GM23338 (cell line): ENCODE measurements around the gene OLFML2A.

ENCODE experiments used
- CTCF ChIP-seq, 2 experiments: fragments of 200-600 bp in 1 of 2; sonication (generic) in 1 of 2; conservative IDR thresholded peaks; 2 replicates each; pipeline versions ENCODE4 v1.5.1 to v1.6.1; 2016 to 2017; ENCODE audit warnings: antibody characterized with exemption in 2 of 2, low read depth in 2 of 2, mild to moderate bottlenecking in 2 of 2, moderate library complexity in 1 of 2
- EZH2 ChIP-seq: fragments of 200-600 bp; sonication (generic); IDR thresholded peaks from one replicate; pipeline ENCODE4 v1.8.0; 2017; ENCODE audit warnings: antibody characterized with exemption, mild to moderate bottlenecking, low read depth; ENCODE audit not compliant: unreplicated experiment
- POLR2AphosphoS5 ChIP-seq: IDR thresholded peaks from 2 replicates; pipeline ENCODE4 v1.6.1; 2016; ENCODE audit warnings: antibody characterized with exemption, low read depth
- REST ChIP-seq: IDR thresholded peaks from one replicate; pipeline ENCODE4 v1.6.1; 2018; ENCODE audit warnings: antibody characterized with exemption; ENCODE audit not compliant: unreplicated experiment

- no peak for TF ChIP-seq EZH2
- no peak for TF ChIP-seq CTCF (conservative IDR thresholded peaks at IDR 0.05; ENCODE audit: low read depth in 2 of 2)
- TF ChIP-seq POLR2AphosphoS5 = no peak
- TF ChIP-seq REST = no peak
Observed at GRCh38 chr9:124768334-124768733, 8.6 kb upstream of the OLFML2A start.
